ENCODE data around the gene TRIM54. TPM values are rescaled to one million over a fixed set of nuclear protein-coding genes. Genes with fewer than 3 reads are reported as not detected.

TRIM54 gene, protein sequence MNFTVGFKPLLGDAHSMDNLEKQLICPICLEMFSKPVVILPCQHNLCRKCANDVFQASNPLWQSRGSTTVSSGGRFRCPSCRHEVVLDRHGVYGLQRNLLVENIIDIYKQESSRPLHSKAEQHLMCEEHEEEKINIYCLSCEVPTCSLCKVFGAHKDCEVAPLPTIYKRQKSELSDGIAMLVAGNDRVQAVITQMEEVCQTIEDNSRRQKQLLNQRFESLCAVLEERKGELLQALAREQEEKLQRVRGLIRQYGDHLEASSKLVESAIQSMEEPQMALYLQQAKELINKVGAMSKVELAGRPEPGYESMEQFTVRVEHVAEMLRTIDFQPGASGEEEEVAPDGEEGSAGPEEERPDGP
- total RNA-seq, result not detected
- long read RNA-seq, result 0 reads

- Histone ChIP-seq H3K4me3 (no peak within 1 kb of the TSS), H3K27me3 (ENCODE audit: low read depth) (peaks cover 10% of the 10 kb centered on the region), H3K4me1 (peaks cover 8% of the 10 kb centered on the region), H3K9me3 (no peaks in the 10 kb centered on the region), H3K27ac (no peak within 1 kb of the TSS), H3K36me3 (no peaks in the 10 kb centered on the region)
- intact Hi-C loops (cut with DNase I), result no loop called here
- ATAC-seq, result no peak
- no peak for DNase-seq
- TF ChIP-seq, protein P1, sequence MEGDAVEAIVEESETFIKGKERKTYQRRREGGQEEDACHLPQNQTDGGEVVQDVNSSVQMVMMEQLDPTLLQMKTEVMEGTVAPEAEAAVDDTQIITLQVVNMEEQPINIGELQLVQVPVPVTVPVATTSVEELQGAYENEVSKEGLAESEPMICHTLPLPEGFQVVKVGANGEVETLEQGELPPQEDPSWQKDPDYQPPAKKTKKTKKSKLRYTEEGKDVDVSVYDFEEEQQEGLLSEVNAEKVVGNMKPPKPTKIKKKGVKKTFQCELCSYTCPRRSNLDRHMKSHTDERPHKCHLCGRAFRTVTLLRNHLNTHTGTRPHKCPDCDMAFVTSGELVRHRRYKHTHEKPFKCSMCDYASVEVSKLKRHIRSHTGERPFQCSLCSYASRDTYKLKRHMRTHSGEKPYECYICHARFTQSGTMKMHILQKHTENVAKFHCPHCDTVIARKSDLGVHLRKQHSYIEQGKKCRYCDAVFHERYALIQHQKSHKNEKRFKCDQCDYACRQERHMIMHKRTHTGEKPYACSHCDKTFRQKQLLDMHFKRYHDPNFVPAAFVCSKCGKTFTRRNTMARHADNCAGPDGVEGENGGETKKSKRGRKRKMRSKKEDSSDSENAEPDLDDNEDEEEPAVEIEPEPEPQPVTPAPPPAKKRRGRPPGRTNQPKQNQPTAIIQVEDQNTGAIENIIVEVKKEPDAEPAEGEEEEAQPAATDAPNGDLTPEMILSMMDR (IDR thresholded peaks at IDR 0.05), result no peak
These were observed at the start of gene TRIM54 for GRCh38 chr2:27281855-27282559. TRIM54 (plus strand) TSS chr2:27282429; CDS start chr2:27282732, 303 bp downstream.

DNA sequence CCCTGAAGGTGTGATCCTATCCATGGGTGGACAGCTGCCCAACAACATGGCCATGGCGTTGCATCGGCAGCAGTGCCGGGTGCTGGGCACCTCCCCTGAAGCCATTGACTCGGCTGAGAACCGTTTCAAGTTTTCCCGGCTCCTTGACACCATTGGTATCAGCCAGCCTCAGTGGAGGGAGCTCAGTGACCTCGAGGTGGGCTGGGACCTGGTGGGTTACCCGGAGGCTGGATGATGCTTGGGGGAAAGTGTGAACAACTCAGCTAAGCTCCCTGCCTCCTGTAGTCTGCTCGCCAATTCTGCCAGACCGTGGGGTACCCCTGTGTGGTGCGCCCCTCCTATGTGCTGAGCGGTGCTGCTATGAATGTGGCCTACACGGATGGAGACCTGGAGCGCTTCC lies 48.9 kb upstream of the TRIM54 start:
- H3K27ac ChIP-seq, result no peak overlapping the region
- intact Hi-C loops (cut with DNase I), result no loop called here
- H3K4me1 ChIP-seq, result no peaks in the 10 kb centered on the region
- H3K4me3 ChIP-seq, result no peak overlapping the region
- ATAC-seq, result no peak
- peaks cover 100% of the 10 kb centered on the region for H3K36me3 ChIP-seq
- TF ChIP-seq, protein P1 (IDR thresholded peaks at IDR 0.05), result no peak
- no peaks in the 10 kb centered on the region for H3K27me3 ChIP-seq (ENCODE audit: low read depth)
- DNase-seq, result no peak
- no peaks in the 10 kb centered on the region for H3K9me3 ChIP-seq

GRCh38 chr2:27236136-27236535 lies 46.1 kb upstream of the TRIM54 start:
- Histone ChIP-seq H3K4me3 (no peak overlapping the region), H3K4me1 (no peaks in the 10 kb centered on the region), H3K36me3 (peaks cover 100% of the 10 kb centered on the region), H3K9me3 (no peaks in the 10 kb centered on the region), H3K27ac (no peak overlapping the region), H3K27me3 (ENCODE audit: low read depth) (no peaks in the 10 kb centered on the region)
- DNase-seq (no peak), ATAC-seq (no peak)
- intact Hi-C loops (cut with DNase I), result no loop called here
- TF ChIP-seq, protein P1 (IDR thresholded peaks at IDR 0.05), result no peak

DNA sequence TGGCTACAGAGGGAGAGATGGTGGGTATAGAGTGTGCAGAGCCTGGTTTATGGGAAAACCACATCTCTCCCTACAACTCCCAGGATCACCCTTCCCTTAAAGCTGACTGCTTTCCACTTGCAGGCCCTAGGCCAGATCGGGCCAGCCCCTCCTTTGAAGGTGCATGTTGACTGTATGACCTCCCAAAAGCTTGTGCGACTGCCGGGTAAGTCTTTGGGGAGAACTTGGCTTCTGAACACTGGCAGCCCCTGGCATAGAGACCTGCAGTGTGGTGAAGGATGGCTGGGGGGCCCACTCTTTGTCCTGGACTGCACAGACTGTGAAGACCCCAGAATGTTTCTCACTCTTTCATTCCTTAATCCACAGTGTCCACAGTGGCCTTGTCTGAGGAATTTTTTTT lies 45.6 kb upstream of the TRIM54 start:
- Histone ChIP-seq H3K4me1 (no peaks in the 10 kb centered on the region), H3K27me3 (ENCODE audit: low read depth) (no peaks in the 10 kb centered on the region), H3K36me3 (peaks cover 100% of the 10 kb centered on the region), H3K9me3 (no peaks in the 10 kb centered on the region), H3K27ac (no peak overlapping the region), H3K4me3 (no peak overlapping the region)
- ATAC-seq (no peak), DNase-seq (no peak)
- intact Hi-C loops (cut with DNase I), result no loop called here
- TF ChIP-seq, protein P1 (IDR thresholded peaks at IDR 0.05), result no peak

DNA sequence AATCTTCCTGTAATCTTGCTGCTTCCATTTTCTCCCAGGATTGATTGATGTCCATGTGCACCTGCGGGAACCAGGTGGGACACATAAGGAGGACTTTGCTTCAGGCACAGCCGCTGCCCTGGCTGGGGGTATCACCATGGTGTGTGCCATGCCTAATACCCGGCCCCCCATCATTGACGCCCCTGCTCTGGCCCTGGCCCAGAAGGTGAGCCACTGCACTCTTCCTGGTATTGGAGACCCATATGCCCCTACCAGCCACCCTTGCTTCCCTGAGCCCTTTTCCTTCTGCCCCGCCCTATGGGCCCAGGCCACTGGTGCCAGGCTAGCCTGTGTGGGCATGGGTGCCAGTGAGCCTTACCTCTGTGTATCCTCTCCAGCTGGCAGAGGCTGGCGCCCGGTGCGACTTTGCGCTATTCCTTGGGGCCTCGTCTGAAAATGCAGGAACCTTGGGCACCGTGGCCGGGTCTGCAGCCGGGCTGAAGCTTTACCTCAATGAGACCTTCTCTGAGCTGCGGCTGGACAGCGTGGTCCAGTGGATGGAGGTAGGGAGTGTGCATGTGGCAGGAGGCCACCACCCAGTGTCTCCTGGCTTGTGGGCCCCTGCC lies 44.8 kb upstream of the TRIM54 start:
- no peak for DNase-seq
- H3K27me3 ChIP-seq (ENCODE audit: low read depth), result no peaks in the 10 kb centered on the region
- H3K27ac ChIP-seq, result no peak overlapping the region
- TF ChIP-seq, protein P1 (IDR thresholded peaks at IDR 0.05), result no peak
- H3K9me3 ChIP-seq, result no peaks in the 10 kb centered on the region
- intact Hi-C loops (cut with DNase I), result no loop called here
- no peaks in the 10 kb centered on the region for H3K4me1 ChIP-seq
- no peak for ATAC-seq
- no peak overlapping the region for H3K4me3 ChIP-seq
- H3K36me3 ChIP-seq, result peaks cover 100% of the 10 kb centered on the region
